T-helper 1 cell (primary cell): Measurements from ENCODE around the gene SMURF2.
"Not testable (repeated sequence)": the region's sequence is repeated elsewhere in the genome, so short reads cannot be mapped to it uniquely, and the experiment has no call there.

Experiments used
- DNase-seq, 5 donors: peaks; one replicate each; pipeline ENCODE4 v3.0.0-alpha.2; 2012 to 2020

Gene SMURF2

GRCh38 chr17:64585146-64585545 lies 77.0 kb downstream of the SMURF2 start:
- no peak for DNase-seq

GRCh38 chr17:64583038-64583437 lies 79.1 kb downstream of the SMURF2 start:
- DNase-seq: no peak

DNA sequence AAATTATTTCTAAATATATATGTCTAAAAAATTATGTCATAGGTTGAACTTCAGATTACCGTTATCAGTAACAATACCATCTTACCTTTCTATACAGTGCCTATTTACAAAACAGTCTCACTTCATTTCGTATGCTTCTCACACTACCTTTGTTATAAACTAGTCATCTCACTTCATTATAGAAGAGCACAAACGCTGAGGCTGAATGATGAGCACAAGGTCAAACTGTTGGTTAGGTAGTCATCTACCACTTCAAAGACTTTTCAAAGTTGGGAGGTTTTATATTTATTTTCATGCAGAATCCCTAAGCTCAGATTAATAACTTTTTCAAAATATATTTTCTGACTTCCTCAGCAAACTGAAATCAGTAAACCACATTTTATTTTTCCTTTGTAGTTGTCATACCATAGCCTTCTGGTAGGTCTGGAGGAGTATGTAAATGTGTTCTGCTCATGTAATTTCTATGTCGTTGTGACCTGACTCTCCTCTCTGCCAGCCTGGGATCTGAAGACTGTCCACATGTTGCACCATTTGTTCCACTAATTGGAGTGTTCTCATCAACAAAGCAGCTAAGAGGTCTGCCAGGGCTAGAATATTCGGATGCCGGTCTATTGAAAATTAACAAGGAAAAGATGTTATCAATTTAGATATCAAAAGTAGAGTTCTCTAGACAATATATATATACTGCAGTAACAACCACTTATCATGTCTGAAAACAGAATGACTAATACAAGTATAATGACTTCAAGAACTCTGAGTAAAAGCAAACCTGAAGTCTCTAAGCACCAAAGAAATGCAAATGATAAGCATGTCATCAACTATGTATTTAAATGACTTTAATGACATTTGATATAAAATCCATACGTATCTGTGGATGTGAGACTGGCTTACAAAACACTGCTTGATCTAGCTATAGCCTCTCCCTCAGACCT lies 81.5 kb downstream of the SMURF2 start:
- peak in 1 of 5 donors; percentile 36 for DNase-seq

GRCh38 chr17:64579917-64580316 lies 82.2 kb downstream of the SMURF2 start:
- DNase-seq: no peak

- not testable (repeated sequence) for DNase-seq
Measured at GRCh38 chr17:64577025-64577424, 85.1 kb downstream of the SMURF2 start.

GRCh38 chr17:64575431-64575830 lies 86.7 kb downstream of the SMURF2 start:
- DNase-seq: no peak

DNA sequence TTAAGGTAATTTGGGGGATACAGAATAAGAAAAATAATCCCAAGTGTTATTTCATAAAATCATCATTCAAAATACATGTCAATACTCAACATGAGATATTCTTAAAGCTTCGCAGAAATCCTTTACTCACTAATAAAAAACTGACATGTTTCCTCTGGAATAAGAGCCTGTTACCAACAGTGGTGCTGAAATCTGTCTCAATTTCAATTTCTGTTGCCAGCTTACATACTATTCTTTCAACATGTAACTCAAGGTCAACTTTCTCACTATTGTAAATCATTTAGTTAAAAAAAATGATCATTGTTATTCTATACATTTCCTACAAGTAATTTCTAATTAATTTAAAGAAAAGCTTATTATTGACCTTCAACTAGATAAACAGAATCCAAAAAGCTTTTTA lies 87.5 kb downstream of the SMURF2 start:
- DNase-seq: no peak

- peak in 1 of 5 donors; percentile 48 for DNase-seq
Measured at GRCh38 chr17:64573214-64573613, 88.9 kb downstream of the SMURF2 start.

GRCh38 chr17:64572682-64573154 lies 89.4 kb downstream of the SMURF2 start:
- peak in 1 of 5 donors; percentile 71 for DNase-seq

DNA sequence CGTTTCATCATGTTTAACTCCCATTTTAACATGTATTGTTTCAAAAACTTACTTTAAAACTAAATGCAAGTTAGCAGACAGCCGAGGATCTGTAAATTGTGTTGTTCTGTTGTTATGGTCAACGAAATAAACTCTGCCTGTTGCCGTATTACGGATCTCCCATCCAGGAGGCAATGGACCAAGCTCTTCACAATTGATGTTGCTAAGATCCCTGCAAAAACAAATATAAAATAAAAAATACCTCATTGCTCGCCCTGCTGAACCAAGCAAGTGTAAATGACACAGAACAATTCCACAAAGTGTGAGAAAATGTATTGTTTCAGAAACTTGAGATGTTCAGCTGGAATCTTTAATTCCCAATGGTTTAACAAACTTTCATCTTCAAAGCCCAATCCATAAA lies 90.4 kb downstream of the SMURF2 start:
- no peak for DNase-seq

GRCh38 chr17:64565563-64565962 lies 96.5 kb downstream of the SMURF2 start:
- DNase-seq: no peak

GRCh38 chr17:64564098-64564497 lies 98.0 kb downstream of the SMURF2 start:
- DNase-seq: no peak

- DNase-seq: no peak
Measured at GRCh38 chr17:64555281-64555680, 106.8 kb downstream of the SMURF2 start.

- no peak for DNase-seq
Measured at GRCh38 chr17:64554028-64554637, 108.0 kb downstream of the SMURF2 start.

- DNase-seq: no peak
Measured at GRCh38 chr17:64551461-64551860, 110.6 kb downstream of the SMURF2 start.

- DNase-seq: no peak
Measured at GRCh38 chr17:64547319-64547718, 114.8 kb downstream of the SMURF2 start.

DNA sequence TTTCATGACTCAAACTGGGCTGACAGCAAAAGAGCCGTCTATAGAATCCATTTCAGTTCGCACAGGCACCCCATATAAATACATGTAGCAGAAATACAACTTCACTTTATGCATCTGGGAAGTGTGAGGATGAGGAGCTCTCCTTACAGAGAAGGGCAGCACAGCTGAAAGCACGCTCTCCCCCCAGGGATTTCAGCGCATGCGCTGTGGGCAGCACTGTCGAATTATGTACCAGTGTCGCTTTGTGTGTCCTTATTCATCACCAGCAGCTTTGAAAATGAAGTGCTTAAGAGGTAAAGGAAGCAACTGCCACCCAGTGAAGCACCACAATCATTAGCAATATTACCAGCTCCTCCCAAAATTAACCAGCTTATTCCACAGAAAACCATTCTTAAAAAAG lies 115.4 kb downstream of the SMURF2 start:
- no peak for DNase-seq

DNA sequence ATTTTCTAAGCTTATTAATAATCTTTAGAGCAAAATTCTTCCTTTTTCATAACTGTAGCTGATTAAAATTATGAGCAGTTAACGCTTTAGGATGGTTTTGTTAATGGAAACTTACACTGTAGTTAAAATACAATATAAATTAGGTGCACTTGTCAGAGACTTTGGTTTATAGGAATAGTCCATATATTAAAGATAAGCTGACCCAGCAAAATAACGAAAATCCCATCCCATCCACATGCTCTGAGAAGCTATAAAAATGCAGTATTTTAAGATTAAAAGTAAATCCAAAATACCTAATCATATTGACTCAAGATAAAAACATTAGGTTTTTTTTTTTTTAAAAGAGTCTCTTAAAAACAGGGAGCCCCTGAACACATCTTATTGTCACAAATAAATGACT lies 117.4 kb downstream of the SMURF2 start:
- no peak for DNase-seq

DNA sequence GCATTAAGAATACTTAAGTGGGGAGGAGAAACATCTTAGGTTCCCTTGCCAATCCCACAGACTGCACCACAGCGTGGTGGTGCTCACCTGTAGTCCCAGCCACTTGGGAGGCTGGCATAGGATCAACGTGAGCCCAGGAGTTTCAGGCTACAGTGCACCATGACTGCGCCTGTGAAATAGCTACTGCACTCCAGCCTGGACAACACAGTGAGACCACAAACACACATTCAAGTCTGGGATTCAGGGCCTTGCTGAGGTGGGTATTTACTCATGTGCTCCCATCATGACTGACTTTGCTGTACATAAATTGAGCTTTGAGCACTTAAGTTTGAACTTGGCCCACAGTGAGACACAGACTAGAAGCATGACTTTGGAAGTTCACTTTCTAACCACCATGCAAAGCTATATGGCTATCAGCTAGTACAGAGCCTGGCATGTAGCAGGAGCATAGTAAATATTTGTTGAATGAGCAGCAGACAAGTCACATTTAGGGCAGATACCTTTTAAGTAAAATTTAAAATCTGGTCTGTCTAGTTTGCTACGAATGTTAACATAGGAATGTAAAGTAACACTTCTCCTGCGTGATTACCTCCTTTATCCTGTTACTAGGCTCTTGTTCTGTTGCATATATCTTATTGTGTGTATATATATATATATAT lies 121.9 kb downstream of the SMURF2 start:
- DNase-seq: no peak

- no peak for DNase-seq
Measured at GRCh38 chr17:64538508-64539130, 123.5 kb downstream of the SMURF2 start.

DNA sequence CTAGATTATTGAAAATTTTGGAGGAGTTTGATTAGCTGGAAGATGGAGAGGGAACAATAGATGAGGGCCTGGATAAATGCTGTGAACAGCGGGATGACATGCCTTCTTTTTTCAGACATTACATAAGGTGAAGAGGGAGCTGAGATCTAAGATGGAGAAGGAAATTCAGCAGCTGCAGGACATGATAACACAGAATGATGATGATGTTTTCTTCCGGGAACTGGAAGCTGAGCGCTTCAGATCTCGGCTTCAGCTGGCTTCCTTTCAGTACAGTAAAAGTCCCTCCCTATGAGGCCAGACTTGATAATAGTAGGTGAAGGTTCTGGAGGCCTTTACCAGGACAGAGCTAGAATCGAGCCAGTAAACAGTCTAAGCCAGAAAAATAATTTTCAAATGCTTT lies 124.6 kb downstream of the SMURF2 start:
- DNase-seq: no peak

DNA sequence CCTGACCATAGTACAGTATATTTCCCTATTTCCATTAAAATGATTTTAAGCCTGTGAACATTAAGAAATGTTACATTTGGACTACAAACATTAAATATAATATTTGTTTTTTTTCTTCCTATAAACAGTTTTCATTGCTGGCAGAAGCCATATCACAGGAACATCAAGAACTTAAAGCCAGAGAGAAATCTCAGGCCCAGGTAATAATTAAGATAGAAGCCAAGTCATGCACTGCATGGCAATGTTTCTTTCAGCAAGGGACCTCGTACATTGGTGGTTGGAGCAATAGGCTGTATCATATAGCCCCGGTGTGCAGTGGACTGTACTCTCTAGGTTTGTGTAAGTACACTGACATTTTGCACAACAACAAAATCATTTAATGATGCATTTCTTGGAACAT lies 125.2 kb downstream of the SMURF2 start:
- DNase-seq: no peak

DNA sequence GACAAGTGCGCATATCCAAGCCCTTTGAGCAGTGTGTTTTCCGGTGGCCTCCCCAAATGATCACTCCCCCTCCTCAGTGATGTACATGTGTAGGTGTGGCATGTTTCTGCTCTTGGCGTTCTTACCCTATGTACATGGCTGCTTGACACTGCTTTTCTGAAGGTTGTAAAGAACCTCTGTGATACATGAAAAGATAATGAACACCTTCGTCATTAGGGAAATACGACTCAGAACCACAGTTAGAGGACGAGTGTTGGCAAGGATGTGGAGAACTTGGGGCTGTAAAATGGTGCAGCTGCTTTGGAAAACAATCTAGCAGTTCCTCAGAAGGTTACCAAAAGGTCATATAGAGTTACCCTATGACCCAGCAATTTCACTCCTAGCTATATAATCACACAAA lies 126.8 kb downstream of the SMURF2 start:
- DNase-seq: no peak
